H1 (cell line): ENCODE data around the gene PRR16. TPM values are rescaled to one million over a fixed set of nuclear protein-coding genes. Genes with fewer than 3 reads are reported as not detected.
A peak's percentile ranks its signal among the peaks of the same experiment; 100 is the strongest.

Source experiments
- CTCF ChIA-PET: fragments of 300-600 bp; sonication (Branson Sonifier 250); formaldehyde crosslinking; loops from one replicate; lab custom pipeline; 2021; ENCODE audit not compliant: partially characterized antibody; lab: Charles Lee
- POLR2A ChIA-PET: fragments of 300-600 bp; sonication (Branson Sonifier 250); formaldehyde crosslinking; loops from one replicate; lab custom pipeline; 2021; ENCODE audit warnings: inconsistent platforms; ENCODE audit not compliant: partially characterized antibody; lab: Charles Lee
- DNase-seq, 2 experiments: peaks; one replicate each; pipeline versions ENCODE4 v3.0.0 to v3.0.0-alpha.2; 2010 to 2022; ENCODE audit warnings: low spot score in 2 of 2, low read depth in 1 of 2, mixed read lengths in 1 of 2
- FAIRE-seq: peaks from 2 replicates; lab custom pipeline; 2011; peaks lifted over from hg19 to GRCh38; lab: Jason Lieb, UNC
- H2AFZ ChIP-seq: 2 replicates; pipeline ENCODE4 v1.8.1; 2012; ENCODE audit warnings: low read length, inconsistent platforms
- H2AK5ac ChIP-seq: 2 replicates; pipeline ENCODE4 v1.6.1; 2013; ENCODE audit warnings: low read depth, low read length
- H2BK120ac ChIP-seq: replicated peaks from 2 replicates; pipeline ENCODE3; 2013; ENCODE audit warnings: low read depth, low read length, inconsistent platforms
- H2BK12ac ChIP-seq: 2 replicates; pipeline ENCODE4 v1.6.1; 2013; ENCODE audit warnings: low read depth, low read length
- H2BK15ac ChIP-seq: 2 replicates; pipeline ENCODE4 v1.6.1; 2013; ENCODE audit warnings: low read length
- H2BK20ac ChIP-seq: 2 replicates; pipeline ENCODE4 v1.6.1; 2013; ENCODE audit warnings: low read length
- H2BK5ac ChIP-seq: 2 replicates; pipeline ENCODE4 v1.6.1; 2013; ENCODE audit warnings: low read depth, low read length
- H3K14ac ChIP-seq: 2 replicates; pipeline ENCODE4 v1.6.1; 2013; ENCODE audit warnings: inconsistent platforms; ENCODE audit not compliant: insufficient read length
- H3K18ac ChIP-seq: 2 replicates; pipeline ENCODE4 v1.6.1; 2013; ENCODE audit warnings: low read length; ENCODE audit errors: extremely low read depth
- H3K23ac ChIP-seq: 2 replicates; pipeline ENCODE4 v1.6.1; 2013; ENCODE audit warnings: inconsistent platforms; ENCODE audit not compliant: insufficient read length
- H3K23me2 ChIP-seq: 2 replicates; pipeline ENCODE4 v1.6.1; 2013; ENCODE audit warnings: low read depth, low read length
- H3K27ac ChIP-seq: 2 replicates; pipeline ENCODE4 v1.6.1; 2011; ENCODE audit warnings: low read depth, low read length, inconsistent platforms
- H3K27me3 ChIP-seq, 4 experiments: replicated peaks in 1 of 4; 1 replicate in 1 of 4; 2 replicates in 3 of 4; pipeline versions ENCODE4 v1.6.1 to v1.8.1; 2011 to 2013; ENCODE audit warnings: low read length in 3 of 4, mild to moderate bottlenecking in 3 of 4, inconsistent platforms in 2 of 4, mixed read lengths in 2 of 4, moderate library complexity in 1 of 4; ENCODE audit not compliant: control insufficient read depth in 3 of 4, insufficient read depth in 3 of 4; ENCODE audit errors: extremely low read depth in 1 of 4
- H3K36me3 ChIP-seq, 4 experiments: 2 replicates each; pipeline versions ENCODE4 v1.6.1 to v1.8.1; 2011 to 2013; ENCODE audit warnings: mild to moderate bottlenecking in 4 of 4, low read length in 3 of 4, moderate library complexity in 2 of 4, control low read depth in 1 of 4, inconsistent platforms in 1 of 4; ENCODE audit not compliant: insufficient read depth in 4 of 4, control insufficient read depth in 2 of 4
- H3K4ac ChIP-seq: replicated peaks from 2 replicates; pipeline ENCODE3; 2013; ENCODE audit warnings: low read length, low read depth, mixed read lengths, inconsistent platforms; ENCODE audit not compliant: insufficient read length
- H3K4me1 ChIP-seq, 4 experiments: replicated peaks in 1 of 4; 1 replicate in 1 of 4; 2 replicates in 3 of 4; pipeline versions ENCODE4 v1.6.1 to v1.8.1; 2011 to 2013; ENCODE audit warnings: low read length in 3 of 4, inconsistent platforms in 2 of 4, mixed read lengths in 1 of 4; ENCODE audit not compliant: insufficient read depth in 4 of 4, control insufficient read depth in 3 of 4
- H3K4me2 ChIP-seq, 2 experiments: 2 replicates each; pipeline versions ENCODE4 v1.6.1 to v1.8.1; 2011 to 2013; ENCODE audit warnings: low read depth in 2 of 2, low read length in 2 of 2, control low read depth in 1 of 2, inconsistent platforms in 1 of 2, mild to moderate bottlenecking in 1 of 2; ENCODE audit not compliant: insufficient read depth in 1 of 2
- H3K4me3 ChIP-seq, 4 experiments: fragments of 200-600, 300-600 bp in 1 of 4; sonication (generic), shearing (Covaris generic), sonication (Bioruptor Twin) in 1 of 4; 2 replicates each; pipeline versions ENCODE4 v1.5.1 to v1.8.1; 2011 to 2016; ENCODE audit warnings: low read length in 4 of 4, low read depth in 3 of 4, control low read depth in 2 of 4, inconsistent platforms in 2 of 4, mild to moderate bottlenecking in 2 of 4, mixed read lengths in 1 of 4, moderate library complexity in 1 of 4; ENCODE audit not compliant: insufficient read depth in 2 of 4; ENCODE audit errors: extremely low read depth in 1 of 4
- H3K56ac ChIP-seq: replicated peaks from 2 replicates; pipeline ENCODE3; 2013; ENCODE audit warnings: low read depth, mild to moderate bottlenecking, mixed read lengths, low read length, inconsistent platforms; ENCODE audit not compliant: insufficient read length
- H3K79me1 ChIP-seq: 2 replicates; pipeline ENCODE4 v1.6.1; 2013; ENCODE audit warnings: low read depth, low read length, control low read depth
- H3K79me2 ChIP-seq, 2 experiments: 2 replicates each; pipeline versions ENCODE4 v1.6.1 to v1.8.1; 2012 to 2013; ENCODE audit warnings: low read length in 2 of 2, mild to moderate bottlenecking in 2 of 2, inconsistent platforms in 1 of 2; ENCODE audit not compliant: insufficient read depth in 2 of 2, control insufficient read depth in 1 of 2
- H3K9ac ChIP-seq, 4 experiments: replicated peaks in 1 of 4; 1 replicate in 1 of 4; 2 replicates in 3 of 4; pipeline versions ENCODE4 v1.6.1 to v1.8.1; 2011 to 2013; ENCODE audit warnings: low read depth in 3 of 4, low read length in 3 of 4, control low read depth in 2 of 4, mild to moderate bottlenecking in 2 of 4, moderate library complexity in 2 of 4, inconsistent platforms in 1 of 4; ENCODE audit errors: extremely low read depth in 1 of 4
- H3K9me3 ChIP-seq, 2 experiments: 2 replicates each; pipeline versions ENCODE4 v1.6.1 to v1.8.1; 2012 to 2013; ENCODE audit warnings: mild to moderate bottlenecking in 2 of 2, moderate library complexity in 2 of 2, control low read depth in 1 of 2, inconsistent platforms in 1 of 2, low read depth in 1 of 2, low read length in 1 of 2, mixed read lengths in 1 of 2; ENCODE audit not compliant: insufficient read depth in 2 of 2
- H4K20me1 ChIP-seq, 2 experiments: replicated peaks in 1 of 2; 2 replicates each; pipeline versions ENCODE3 to v1.8.1; 2011 to 2013; ENCODE audit warnings: inconsistent platforms in 2 of 2, low read length in 2 of 2, mild to moderate bottlenecking in 1 of 2; ENCODE audit not compliant: insufficient read depth in 2 of 2, control insufficient read depth in 1 of 2
- H4K5ac ChIP-seq: 2 replicates; pipeline ENCODE4 v1.6.1; 2013; ENCODE audit warnings: low read length, low read depth, mixed read lengths, inconsistent platforms; ENCODE audit not compliant: insufficient read length
- H4K8ac ChIP-seq: 2 replicates; pipeline ENCODE4 v1.8.0; 2013; ENCODE audit warnings: mild to moderate bottlenecking, moderate library complexity, low read length, inconsistent platforms; ENCODE audit not compliant: insufficient read depth; ENCODE audit errors: extremely low read depth
- H4K91ac ChIP-seq: replicated peaks from 2 replicates; pipeline ENCODE3; 2013; ENCODE audit warnings: low read length, mixed read lengths, inconsistent platforms; ENCODE audit not compliant: insufficient read length
- RBBP5 ChIP-seq: IDR thresholded peaks from 2 replicates; pipeline ENCODE4 v1.7.1; 2012; ENCODE audit warnings: low read depth, mild to moderate bottlenecking, inconsistent platforms, low read length, moderate library complexity, borderline replicate concordance
- YY1 ChIP-seq: IDR thresholded peaks from 2 replicates; pipeline ENCODE4 v1.6.1; 2011; ENCODE audit warnings: low read depth, mild to moderate bottlenecking, low read length
- WGBS, 2 experiments: shearing (Covaris generic) in 1 of 2; methylation state at CpG; one replicate each; pipeline versions ENCODE4 v1.1.6 to v1.1.7; 2013 to 2015; ENCODE audit warnings: low lambda C conversion rate in 2 of 2, mixed read lengths in 2 of 2, inconsistent platforms in 1 of 2, low coverage in 1 of 2, missing lambda C conversion rate in 1 of 2; ENCODE audit not compliant: insufficient replicate concordance in 2 of 2, insufficient coverage in 1 of 2, insufficient read length in 1 of 2; ENCODE audit errors: extremely low coverage in 1 of 2, missing lambda C conversion rate in 1 of 2; 5-methylcytosine and 5-hydroxymethylcytosine counted together
- polyA plus RNA-seq, 7 experiments: library from polyadenylated mRNA; depleted of rRNA in 3 of 7; stranded (reverse) in 5 of 7; unstranded in 2 of 7; fragments of >200 nt in 5 of 7; fragments of 200-250 nt in 2 of 7; gene quantifications; 1 replicate in 5 of 7; 2 replicates in 1 of 7; 4 replicates in 1 of 7; pipeline versions ENCODE4 v1.2.1 to v1.2.3, GENCODE V29; 2011 to 2013; ENCODE audit warnings: missing spikeins in 2 of 7, mixed read lengths in 2 of 7
- total RNA-seq: library from RNA; stranded (reverse); fragmentation: NEBNext Ultra II Directional; extraction: Animal tissue kit (Norgen Biotek cat#: 25700); gene quantifications from 2 replicates; pipeline ENCODE4 v1.2.1, GENCODE V29; 2021

Gene PRR16
- total and polyA plus RNA-seq, 2 of the 8 experiments (the other 6 are each of a cell fraction or from before 2014, with no cell fraction given) = 0.73 to 1.6 TPM

GRCh38 chr5:120512791-120513650 is 48.9 kb downstream of the PRR16 start:
- Histone ChIP-seq H3K27me3 (no peaks in the 10 kb centered on the region), H4K20me1 (no peaks in the 10 kb centered on the region), H3K14ac (peak overlapping the region; percentile 18), H2AK5ac (peak overlapping the region; percentile 30; the same call in 1 of the 2 replicates), H3K9me3 (no peaks in the 10 kb centered on the region), H3K4me3 (no peak overlapping the region; a peak in 1 of 8 replicates), H3K56ac (no peak overlapping the region), H3K23ac (no peak overlapping the region), H3K4me2 (peak overlapping the region in 1 of 2 experiments; percentile 29; a peak in 2 of 4 replicates), H4K5ac (peak overlapping the region; percentile 1), H3K18ac (peak overlapping the region; percentile 28; the same call in 1 of the 2 replicates), H2BK20ac (peak overlapping the region; percentile 83), H3K4ac (peak overlapping the region; percentile 57), H3K36me3 (no peaks in the 10 kb centered on the region), H4K91ac (peak overlapping the region; percentile 70), H2BK12ac (peak overlapping the region; percentile 73), H3K79me2 (no peaks in the 10 kb centered on the region), H2BK5ac (peak overlapping the region; percentile 84; the same call in 1 of the 2 replicates), H3K27ac (no peak overlapping the region), H3K23me2 (no peaks in the 10 kb centered on the region), H2AFZ (peak overlapping the region; percentile 38; the same call in 1 of the 2 replicates), H3K9ac (no peak overlapping the region), H4K8ac (no peak overlapping the region), H3K79me1 (no peaks in the 10 kb centered on the region), H2BK120ac (peak overlapping the region; percentile 94), H3K4me1 (peaks cover 0 to 18% (median 11%) of the 10 kb centered on the region in 4 experiments; a peak in 4 of 7 replicates), H2BK15ac (no peak overlapping the region; the same call in 1 of the 2 replicates)
- DNase-seq (no peak), FAIRE-seq (no peak)
- ChIA-PET CTCF (interaction anchor here (2.6 kb wide), 1 partner anchor 18 kb away, joined by 14 read pairs; no protein-coding TSS in a partner anchor), POLR2A (no interaction called here)
- 85% methylated on average over 13 of the region's 13 CpGs; no CpG with 5 or more reads in 1 of the 2 experiments for WGBS, 2 experiments
- TF ChIP-seq RBBP5 (no peak), YY1 (0 out of 2 replicates have a peak, but pooled peaks have one; percentile 19)
